Tibial artery (tissue), 4 donors: ENCODE results near the gene TBC1D2B.

Experiments
- DNase-seq, 2 donors: peaks; one replicate each; pipeline ENCODE4 v3.0.0-alpha.2; 2019
- H3K27ac ChIP-seq, 2 donors: fragments of 200-600 bp; sonication (generic) in 1 of 2; 1 replicate in 1 of 2; 2 replicates in 1 of 2; pipeline ENCODE4 v1.5.1; 2018 to 2019; ENCODE audit warnings: mild to moderate bottlenecking in 1 of 2
- H3K27me3 ChIP-seq, 2 donors: fragments of 200-600 bp; sonication (generic) in 1 of 2; one replicate each; pipeline versions ENCODE4 v1.5.1 to v1.6.0; 2016 to 2019
- H3K36me3 ChIP-seq, 3 donors: fragments of 200-600 bp; sonication (generic) in 2 of 3; one replicate each; pipeline ENCODE4 v1.5.1; 2016 to 2019; ENCODE audit warnings: mild to moderate bottlenecking in 2 of 3
- H3K4me1 ChIP-seq, 4 donors: fragments of 200-600 bp; sonication (generic) in 2 of 4; 1 replicate in 3 of 4; 2 replicates in 1 of 4; pipeline ENCODE4 v1.5.1; 2016 to 2019
- H3K4me3 ChIP-seq, 2 donors: fragments of 200-600 bp; sonication (generic) in 1 of 2; 1 replicate in 1 of 2; 2 replicates in 1 of 2; pipeline ENCODE4 v1.5.1; 2018 to 2019; ENCODE audit warnings: mild to moderate bottlenecking in 2 of 2
- H3K9me3 ChIP-seq, 3 donors: fragments of 200-600 bp; sonication (generic) in 1 of 3; one replicate each; pipeline ENCODE4 v1.5.1; 2016 to 2019
- CTCF ChIP-seq, 2 experiments: fragments of 200-600 bp in 1 of 2; fragments of 450-650 bp in 1 of 2; IDR thresholded peaks; one replicate each; pipeline ENCODE4 v1.5.1; 2017 to 2019; ENCODE audit warnings: antibody characterized with exemption in 2 of 2, mild to moderate bottlenecking in 1 of 2, moderate library complexity in 1 of 2
- intact Hi-C: fragments of 100-400 bp; cut with DNase I; formaldehyde crosslinking; loops from one replicate; pipeline ENCODE4 v1.15.0; 2023; ENCODE audit warnings: low total_unique reads

TBC1D2B gene

DNA sequence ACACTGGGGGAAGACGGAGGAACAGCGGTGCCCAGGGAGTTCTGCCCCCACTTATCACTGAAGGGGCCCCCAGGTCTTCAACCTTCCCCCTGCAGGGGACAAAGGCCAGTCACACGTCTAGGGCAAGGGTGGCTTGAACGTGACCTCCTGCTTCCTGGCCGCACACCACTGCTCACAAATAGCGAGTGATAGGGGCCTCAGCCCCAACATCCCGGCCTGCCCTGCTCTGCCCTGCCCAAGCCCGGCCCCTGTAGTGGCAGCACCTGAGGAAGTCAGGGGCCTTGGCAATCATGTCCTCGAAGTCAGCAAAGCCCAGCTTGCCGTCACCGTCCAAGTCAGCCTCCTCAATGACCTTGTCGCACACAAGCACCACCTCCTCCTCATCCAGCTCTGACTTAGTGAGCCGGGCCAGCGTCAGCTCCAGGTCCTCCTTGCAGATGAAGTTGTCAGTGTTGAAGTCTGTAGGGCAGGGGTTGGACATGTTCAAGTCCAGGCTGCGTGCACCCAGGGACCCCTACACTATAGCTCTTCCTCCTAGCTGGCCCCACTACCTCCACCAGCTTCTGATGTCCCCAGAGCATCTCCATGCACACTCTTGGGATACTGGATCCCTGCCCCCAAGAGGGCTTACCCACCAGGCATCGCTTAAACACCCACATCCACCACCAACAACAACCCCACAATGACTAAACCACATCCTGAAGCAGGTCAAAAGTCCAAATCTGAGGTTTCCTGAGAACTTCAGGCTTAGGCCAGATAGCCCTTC lies 28.1 kb upstream of the TBC1D2B start:
- no peak overlapping the region for H3K27ac ChIP-seq
- H3K4me3 ChIP-seq = no peak overlapping the region
- H3K4me1 ChIP-seq = no peaks in the 10 kb centered on the region
- no peaks in the 10 kb centered on the region for H3K27me3 ChIP-seq
- no peak for DNase-seq
- TF ChIP-seq CTCF (IDR thresholded peaks at IDR 0.05) = no peak
- no peaks in the 10 kb centered on the region for H3K9me3 ChIP-seq
- H3K36me3 ChIP-seq = no peaks in the 10 kb centered on the region
- intact Hi-C loops = no loop called here

DNA sequence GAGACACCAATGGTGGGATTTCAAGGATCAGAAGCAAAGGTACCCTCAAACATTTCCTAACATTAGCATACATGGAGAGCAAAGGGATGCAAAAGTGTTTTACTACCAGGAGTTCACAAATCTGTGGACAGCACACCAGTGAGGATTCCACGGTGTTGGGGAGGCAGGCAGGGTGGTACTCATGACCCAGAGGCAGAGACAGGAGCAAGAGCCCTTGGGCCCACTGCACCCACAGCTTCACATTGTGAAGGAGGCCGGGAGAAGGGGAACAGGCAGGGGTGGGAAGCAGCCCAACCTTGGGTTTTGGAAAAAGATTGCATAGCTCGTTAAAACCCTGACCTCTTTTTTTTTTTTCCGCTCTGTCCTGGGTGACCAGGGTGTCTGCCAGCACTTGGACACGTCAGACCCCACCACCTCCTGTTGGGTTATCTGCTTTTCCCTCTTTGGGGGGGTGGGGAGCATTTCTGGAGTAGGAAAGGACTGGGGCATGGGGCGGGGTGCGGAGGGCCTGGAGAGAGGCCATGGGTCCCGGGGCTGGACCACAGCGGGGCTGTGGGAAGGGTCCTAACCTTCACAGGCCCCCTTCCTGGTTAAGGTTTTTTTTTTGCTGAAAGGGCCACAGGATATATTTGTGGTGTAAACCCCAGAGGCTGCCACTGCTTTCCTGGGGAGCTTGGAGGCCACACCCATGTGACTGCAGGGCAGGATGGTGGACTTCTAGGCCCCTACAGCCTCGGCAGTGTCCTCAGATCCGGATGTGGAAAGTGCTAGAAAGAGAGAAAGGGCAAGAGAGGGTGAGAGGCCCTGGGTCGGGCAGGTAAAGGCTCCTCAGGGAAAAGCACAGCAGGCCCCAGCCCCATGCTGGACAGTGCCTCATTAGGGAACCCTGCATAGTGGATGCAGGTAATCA lies 27.3 kb upstream of the TBC1D2B start:
- Histone ChIP-seq H3K27me3 (no peaks in the 10 kb centered on the region), H3K4me3 (no peak overlapping the region), H3K9me3 (no peaks in the 10 kb centered on the region), H3K4me1 (no peaks in the 10 kb centered on the region), H3K27ac (no peak overlapping the region), H3K36me3 (no peaks in the 10 kb centered on the region)
- intact Hi-C loops = no loop called here
- no peak for TF ChIP-seq CTCF (IDR thresholded peaks at IDR 0.05)
- no peak for DNase-seq

- Histone ChIP-seq H3K9me3 (no peaks in the 10 kb centered on the region), H3K4me1 (no peaks in the 10 kb centered on the region)
- intact Hi-C loops = no loop called here
Measured at GRCh38 chr15:78104119-78104479, 26.6 kb upstream of the TBC1D2B start.

DNA sequence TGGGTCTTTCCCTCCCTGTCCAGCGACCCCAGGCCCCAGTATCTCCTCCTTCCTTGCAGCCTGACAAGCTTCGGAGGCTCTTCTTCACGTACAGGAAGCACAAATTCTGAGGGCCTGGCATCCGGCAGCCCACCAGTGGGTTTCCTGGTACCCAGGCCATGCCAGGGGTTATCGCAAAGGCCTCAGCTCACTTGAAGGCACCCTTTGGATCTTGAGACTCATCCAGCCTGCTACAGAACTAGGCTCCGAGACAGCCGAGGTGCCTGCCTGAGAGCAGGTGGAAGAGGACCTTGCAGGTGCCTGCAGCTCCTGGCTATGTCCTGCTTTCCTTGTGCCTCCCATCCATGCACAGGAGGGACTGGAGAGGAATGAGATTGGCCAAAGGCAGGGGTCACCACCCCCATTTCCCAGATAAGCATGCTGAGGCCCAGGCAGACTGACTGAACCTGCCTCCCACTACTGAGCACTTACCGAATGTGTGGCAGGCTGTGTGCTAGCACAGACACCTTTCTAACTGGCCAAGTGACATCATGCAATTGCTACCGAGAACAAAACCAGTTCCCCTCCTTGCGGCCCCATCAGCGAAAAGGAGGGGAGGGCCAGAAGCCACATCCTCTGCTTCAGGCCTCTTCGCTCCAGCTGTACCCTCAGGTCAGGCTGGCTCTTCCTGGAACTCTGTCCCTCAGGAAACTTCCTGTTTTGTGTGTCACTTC lies 26.1 kb upstream of the TBC1D2B start:
- H3K9me3 ChIP-seq = no peaks in the 10 kb centered on the region
- no peaks in the 10 kb centered on the region for H3K27me3 ChIP-seq
- no peak overlapping the region for H3K4me3 ChIP-seq
- intact Hi-C loops = no loop called here
- no peaks in the 10 kb centered on the region for H3K36me3 ChIP-seq
- no peak for TF ChIP-seq CTCF (IDR thresholded peaks at IDR 0.05)
- no peak for DNase-seq
- no peak overlapping the region for H3K27ac ChIP-seq
- H3K4me1 ChIP-seq = no peaks in the 10 kb centered on the region

More at GRCh38 chr15:78104119-78104479, 26.6 kb upstream of the TBC1D2B start:
- no peaks in the 10 kb centered on the region for H3K27me3 ChIP-seq
- no peak for DNase-seq
- H3K4me3 ChIP-seq = no peak overlapping the region
- no peak for TF ChIP-seq CTCF (IDR thresholded peaks at IDR 0.05)
- no peaks in the 10 kb centered on the region for H3K36me3 ChIP-seq
- no peak overlapping the region for H3K27ac ChIP-seq

DNA sequence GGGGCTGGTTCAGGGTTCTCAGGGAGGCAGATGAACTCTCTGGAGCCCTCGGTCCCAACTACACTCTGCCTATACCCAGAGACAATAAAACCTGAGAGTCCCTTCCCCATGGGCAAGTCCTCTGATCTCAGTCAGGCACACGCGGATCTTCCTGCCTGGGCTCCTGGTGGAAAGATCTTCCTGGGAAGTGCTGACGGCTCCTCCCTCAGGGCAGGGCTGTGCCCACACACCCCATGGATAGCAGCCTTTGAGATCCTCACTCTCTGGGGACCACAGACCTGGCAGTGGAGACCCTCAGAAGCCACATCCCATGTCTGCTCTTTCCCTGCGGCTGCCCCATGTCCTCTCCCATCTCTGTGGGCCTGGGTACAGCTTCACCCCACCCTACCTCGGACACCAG lies 25.2 kb upstream of the TBC1D2B start:
- H3K36me3 ChIP-seq = no peaks in the 10 kb centered on the region
- no peak overlapping the region for H3K27ac ChIP-seq
- H3K9me3 ChIP-seq = no peaks in the 10 kb centered on the region
- H3K4me3 ChIP-seq = no peak overlapping the region
- no peaks in the 10 kb centered on the region for H3K4me1 ChIP-seq
- TF ChIP-seq CTCF (IDR thresholded peaks at IDR 0.05) = no peak
- no peak for DNase-seq
- intact Hi-C loops = no loop called here
- no peaks in the 10 kb centered on the region for H3K27me3 ChIP-seq
